H1 (cell line): Measurements from ENCODE around the gene SCN4A. TPM values are rescaled to one million over a fixed set of nuclear protein-coding genes. Genes with fewer than 3 reads are reported as not detected.

Experiments
- CTCF ChIA-PET: fragments of 300-600 bp; sonication (Branson Sonifier 250); formaldehyde crosslinking; loops from one replicate; lab custom pipeline; 2021; ENCODE audit not compliant: partially characterized antibody; lab: Charles Lee
- POLR2A ChIA-PET: fragments of 300-600 bp; sonication (Branson Sonifier 250); formaldehyde crosslinking; loops from one replicate; lab custom pipeline; 2021; ENCODE audit warnings: inconsistent platforms; ENCODE audit not compliant: partially characterized antibody; lab: Charles Lee
- DNase-seq, 2 experiments: peaks; one replicate each; pipeline versions ENCODE4 v3.0.0 to v3.0.0-alpha.2; 2010 to 2022; ENCODE audit warnings: low spot score in 2 of 2, low read depth in 1 of 2, mixed read lengths in 1 of 2
- FAIRE-seq: peaks from 2 replicates; lab custom pipeline; 2011; peaks lifted over from hg19 to GRCh38; lab: Jason Lieb, UNC
- H2AFZ ChIP-seq: 2 replicates; pipeline ENCODE4 v1.8.1; 2012; ENCODE audit warnings: low read length, inconsistent platforms
- H2AK5ac ChIP-seq: 2 replicates; pipeline ENCODE4 v1.6.1; 2013; ENCODE audit warnings: low read depth, low read length
- H2BK120ac ChIP-seq: replicated peaks from 2 replicates; pipeline ENCODE3; 2013; ENCODE audit warnings: low read depth, low read length, inconsistent platforms
- H2BK12ac ChIP-seq: 2 replicates; pipeline ENCODE4 v1.6.1; 2013; ENCODE audit warnings: low read depth, low read length
- H2BK15ac ChIP-seq: 2 replicates; pipeline ENCODE4 v1.6.1; 2013; ENCODE audit warnings: low read length
- H2BK20ac ChIP-seq: 2 replicates; pipeline ENCODE4 v1.6.1; 2013; ENCODE audit warnings: low read length
- H2BK5ac ChIP-seq: 2 replicates; pipeline ENCODE4 v1.6.1; 2013; ENCODE audit warnings: low read depth, low read length
- H3K14ac ChIP-seq: 2 replicates; pipeline ENCODE4 v1.6.1; 2013; ENCODE audit warnings: inconsistent platforms; ENCODE audit not compliant: insufficient read length
- H3K18ac ChIP-seq: 2 replicates; pipeline ENCODE4 v1.6.1; 2013; ENCODE audit warnings: low read length; ENCODE audit errors: extremely low read depth
- H3K23ac ChIP-seq: 2 replicates; pipeline ENCODE4 v1.6.1; 2013; ENCODE audit warnings: inconsistent platforms; ENCODE audit not compliant: insufficient read length
- H3K23me2 ChIP-seq: 2 replicates; pipeline ENCODE4 v1.6.1; 2013; ENCODE audit warnings: low read depth, low read length
- H3K27ac ChIP-seq: 2 replicates; pipeline ENCODE4 v1.6.1; 2011; ENCODE audit warnings: low read depth, low read length, inconsistent platforms
- H3K27me3 ChIP-seq, 4 experiments: replicated peaks in 1 of 4; 1 replicate in 1 of 4; 2 replicates in 3 of 4; pipeline versions ENCODE4 v1.6.1 to v1.8.1; 2011 to 2013; ENCODE audit warnings: low read length in 3 of 4, mild to moderate bottlenecking in 3 of 4, inconsistent platforms in 2 of 4, mixed read lengths in 2 of 4, moderate library complexity in 1 of 4; ENCODE audit not compliant: control insufficient read depth in 3 of 4, insufficient read depth in 3 of 4; ENCODE audit errors: extremely low read depth in 1 of 4
- H3K36me3 ChIP-seq, 4 experiments: 2 replicates each; pipeline versions ENCODE4 v1.6.1 to v1.8.1; 2011 to 2013; ENCODE audit warnings: mild to moderate bottlenecking in 4 of 4, low read length in 3 of 4, moderate library complexity in 2 of 4, control low read depth in 1 of 4, inconsistent platforms in 1 of 4; ENCODE audit not compliant: insufficient read depth in 4 of 4, control insufficient read depth in 2 of 4
- H3K4ac ChIP-seq: replicated peaks from 2 replicates; pipeline ENCODE3; 2013; ENCODE audit warnings: low read length, low read depth, mixed read lengths, inconsistent platforms; ENCODE audit not compliant: insufficient read length
- H3K4me1 ChIP-seq, 4 experiments: replicated peaks in 1 of 4; 1 replicate in 1 of 4; 2 replicates in 3 of 4; pipeline versions ENCODE4 v1.6.1 to v1.8.1; 2011 to 2013; ENCODE audit warnings: low read length in 3 of 4, inconsistent platforms in 2 of 4, mixed read lengths in 1 of 4; ENCODE audit not compliant: insufficient read depth in 4 of 4, control insufficient read depth in 3 of 4
- H3K4me2 ChIP-seq, 2 experiments: 2 replicates each; pipeline versions ENCODE4 v1.6.1 to v1.8.1; 2011 to 2013; ENCODE audit warnings: low read depth in 2 of 2, low read length in 2 of 2, control low read depth in 1 of 2, inconsistent platforms in 1 of 2, mild to moderate bottlenecking in 1 of 2; ENCODE audit not compliant: insufficient read depth in 1 of 2
- H3K4me3 ChIP-seq, 4 experiments: fragments of 200-600, 300-600 bp in 1 of 4; sonication (generic), shearing (Covaris generic), sonication (Bioruptor Twin) in 1 of 4; 2 replicates each; pipeline versions ENCODE4 v1.5.1 to v1.8.1; 2011 to 2016; ENCODE audit warnings: low read length in 4 of 4, low read depth in 3 of 4, control low read depth in 2 of 4, inconsistent platforms in 2 of 4, mild to moderate bottlenecking in 2 of 4, mixed read lengths in 1 of 4, moderate library complexity in 1 of 4; ENCODE audit not compliant: insufficient read depth in 2 of 4; ENCODE audit errors: extremely low read depth in 1 of 4
- H3K56ac ChIP-seq: replicated peaks from 2 replicates; pipeline ENCODE3; 2013; ENCODE audit warnings: low read depth, mild to moderate bottlenecking, mixed read lengths, low read length, inconsistent platforms; ENCODE audit not compliant: insufficient read length
- H3K79me1 ChIP-seq: 2 replicates; pipeline ENCODE4 v1.6.1; 2013; ENCODE audit warnings: low read depth, low read length, control low read depth
- H3K79me2 ChIP-seq, 2 experiments: 2 replicates each; pipeline versions ENCODE4 v1.6.1 to v1.8.1; 2012 to 2013; ENCODE audit warnings: low read length in 2 of 2, mild to moderate bottlenecking in 2 of 2, inconsistent platforms in 1 of 2; ENCODE audit not compliant: insufficient read depth in 2 of 2, control insufficient read depth in 1 of 2
- H3K9ac ChIP-seq, 4 experiments: replicated peaks in 1 of 4; 1 replicate in 1 of 4; 2 replicates in 3 of 4; pipeline versions ENCODE4 v1.6.1 to v1.8.1; 2011 to 2013; ENCODE audit warnings: low read depth in 3 of 4, low read length in 3 of 4, control low read depth in 2 of 4, mild to moderate bottlenecking in 2 of 4, moderate library complexity in 2 of 4, inconsistent platforms in 1 of 4; ENCODE audit errors: extremely low read depth in 1 of 4
- H3K9me3 ChIP-seq, 2 experiments: 2 replicates each; pipeline versions ENCODE4 v1.6.1 to v1.8.1; 2012 to 2013; ENCODE audit warnings: mild to moderate bottlenecking in 2 of 2, moderate library complexity in 2 of 2, control low read depth in 1 of 2, inconsistent platforms in 1 of 2, low read depth in 1 of 2, low read length in 1 of 2, mixed read lengths in 1 of 2; ENCODE audit not compliant: insufficient read depth in 2 of 2
- H4K20me1 ChIP-seq, 2 experiments: replicated peaks in 1 of 2; 2 replicates each; pipeline versions ENCODE3 to v1.8.1; 2011 to 2013; ENCODE audit warnings: inconsistent platforms in 2 of 2, low read length in 2 of 2, mild to moderate bottlenecking in 1 of 2; ENCODE audit not compliant: insufficient read depth in 2 of 2, control insufficient read depth in 1 of 2
- H4K5ac ChIP-seq: 2 replicates; pipeline ENCODE4 v1.6.1; 2013; ENCODE audit warnings: low read length, low read depth, mixed read lengths, inconsistent platforms; ENCODE audit not compliant: insufficient read length
- H4K8ac ChIP-seq: 2 replicates; pipeline ENCODE4 v1.8.0; 2013; ENCODE audit warnings: mild to moderate bottlenecking, moderate library complexity, low read length, inconsistent platforms; ENCODE audit not compliant: insufficient read depth; ENCODE audit errors: extremely low read depth
- H4K91ac ChIP-seq: replicated peaks from 2 replicates; pipeline ENCODE3; 2013; ENCODE audit warnings: low read length, mixed read lengths, inconsistent platforms; ENCODE audit not compliant: insufficient read length
- SIN3A ChIP-seq, 2 experiments: IDR thresholded peaks in 1 of 2; conservative IDR thresholded peaks in 1 of 2; 2 replicates each; pipeline ENCODE4 v1.6.1; 2011 to 2012; ENCODE audit warnings: low read length in 2 of 2, improper control_type of control experiment in 1 of 2, low read depth in 1 of 2, mild to moderate bottlenecking in 1 of 2
- WGBS, 2 experiments: shearing (Covaris generic) in 1 of 2; methylation state at CpG; one replicate each; pipeline versions ENCODE4 v1.1.6 to v1.1.7; 2013 to 2015; ENCODE audit warnings: low lambda C conversion rate in 2 of 2, mixed read lengths in 2 of 2, inconsistent platforms in 1 of 2, low coverage in 1 of 2, missing lambda C conversion rate in 1 of 2; ENCODE audit not compliant: insufficient replicate concordance in 2 of 2, insufficient coverage in 1 of 2, insufficient read length in 1 of 2; ENCODE audit errors: extremely low coverage in 1 of 2, missing lambda C conversion rate in 1 of 2; 5-methylcytosine and 5-hydroxymethylcytosine counted together
- polyA plus RNA-seq, 7 experiments: library from polyadenylated mRNA; depleted of rRNA in 3 of 7; stranded (reverse) in 5 of 7; unstranded in 2 of 7; fragments of >200 nt in 5 of 7; fragments of 200-250 nt in 2 of 7; gene quantifications; 1 replicate in 5 of 7; 2 replicates in 1 of 7; 4 replicates in 1 of 7; pipeline versions ENCODE4 v1.2.1 to v1.2.3, GENCODE V29; 2011 to 2013; ENCODE audit warnings: missing spikeins in 2 of 7, mixed read lengths in 2 of 7
- total RNA-seq: library from RNA; stranded (reverse); fragmentation: NEBNext Ultra II Directional; extraction: Animal tissue kit (Norgen Biotek cat#: 25700); gene quantifications from 2 replicates; pipeline ENCODE4 v1.2.1, GENCODE V29; 2021
- TF ChIP-seq, protein P1 (sequence below): IDR thresholded peaks from 2 replicates; pipeline ENCODE4 v1.6.1; 2011; ENCODE audit warnings: low read length, improper control_type of control experiment

Gene SCN4A
- total and polyA plus RNA-seq, 2 of the 8 experiments (the other 6 are each of a cell fraction or from before 2014, with no cell fraction given): 5.0 to 8.5 TPM

DNA sequence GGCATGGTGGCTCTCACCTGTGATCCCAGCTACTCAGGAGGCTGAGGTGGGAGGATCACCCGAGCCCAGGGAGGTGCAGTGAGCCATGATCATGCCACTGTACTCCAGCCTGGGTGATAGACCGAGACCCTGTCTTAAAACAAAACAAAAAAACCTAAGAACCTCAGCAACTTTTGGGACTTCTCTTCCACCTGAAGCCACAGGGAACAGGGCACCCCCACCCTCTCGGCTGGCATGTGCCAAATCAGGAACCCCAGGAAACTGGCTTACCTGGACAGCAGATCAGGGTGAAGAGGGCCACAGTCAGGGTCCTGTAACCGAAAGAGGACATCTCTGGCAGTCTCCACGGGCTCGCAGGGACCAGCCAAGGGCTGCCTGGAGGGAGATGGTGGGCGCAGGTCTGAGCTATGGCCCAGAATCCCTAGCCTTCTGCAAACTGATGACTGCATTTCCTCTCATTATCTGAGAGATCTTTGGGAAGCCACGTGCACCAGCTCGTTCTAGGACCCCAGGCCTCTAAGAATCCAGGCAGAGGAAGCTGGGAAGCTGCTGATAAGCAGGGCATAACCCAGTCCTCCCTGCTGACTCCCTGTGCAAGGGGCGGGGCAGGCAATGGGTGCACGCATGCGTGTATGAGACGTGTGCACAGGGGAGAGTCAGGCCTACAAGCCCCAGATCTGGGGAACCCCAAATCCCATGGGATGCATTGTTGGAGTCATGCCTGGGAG is 33.8 kb upstream of the SCN4A start:
- Histone ChIP-seq H3K9ac (no peak overlapping the region), H2BK12ac (no peak overlapping the region), H2AFZ (no peak overlapping the region), H3K18ac (no peak overlapping the region), H3K27ac (no peak overlapping the region), H3K4me1 (peaks cover 0 to 12% (median 5%) of the 10 kb centered on the region in 4 experiments; a peak in 4 of 7 replicates), H4K5ac (no peak overlapping the region), H3K79me2 (no peaks in the 10 kb centered on the region), H2AK5ac (no peak overlapping the region), H2BK120ac (no peak overlapping the region), H2BK15ac (no peak overlapping the region), H3K23ac (no peak overlapping the region), H3K23me2 (no peaks in the 10 kb centered on the region), H3K27me3 (no peaks in the 10 kb centered on the region), H4K8ac (no peak overlapping the region), H2BK5ac (no peak overlapping the region), H3K4ac (no peak overlapping the region), H3K4me2 (no peak overlapping the region), H2BK20ac (no peak overlapping the region), H3K4me3 (no peak overlapping the region), H3K56ac (no peak overlapping the region), H4K20me1 (no peaks in the 10 kb centered on the region), H3K14ac (no peak overlapping the region), H3K36me3 (no peaks in the 10 kb centered on the region), H3K9me3 (no peaks in the 10 kb centered on the region), H3K79me1 (no peaks in the 10 kb centered on the region), H4K91ac (no peak overlapping the region)
- CTCF ChIA-PET: interaction anchor here (0.5 to 4.0 kb wide), 15 partner anchors 9 to 124 kb away, joined by 3 to 26 read pairs (median 4); partner anchors contain the start of genes CSHL1, GH1 and PRR29
- POLR2A ChIA-PET: interaction anchor here (0.6 to 1.4 kb wide), 3 partner anchors 8 to 760 kb away, joined by 3 read pairs; partner anchors contain the start of gene PRR29
- FAIRE-seq (no peak), DNase-seq (peak in 1 of 2 experiments; percentile 39)
- TF ChIP-seq, protein P1, sequence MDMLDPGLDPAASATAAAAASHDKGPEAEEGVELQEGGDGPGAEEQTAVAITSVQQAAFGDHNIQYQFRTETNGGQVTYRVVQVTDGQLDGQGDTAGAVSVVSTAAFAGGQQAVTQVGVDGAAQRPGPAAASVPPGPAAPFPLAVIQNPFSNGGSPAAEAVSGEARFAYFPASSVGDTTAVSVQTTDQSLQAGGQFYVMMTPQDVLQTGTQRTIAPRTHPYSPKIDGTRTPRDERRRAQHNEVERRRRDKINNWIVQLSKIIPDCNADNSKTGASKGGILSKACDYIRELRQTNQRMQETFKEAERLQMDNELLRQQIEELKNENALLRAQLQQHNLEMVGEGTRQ: no peak
- TF ChIP-seq SIN3A (conservative IDR thresholded peaks at IDR 0.05 in 1 of 2, IDR thresholded peaks at IDR 0.05 in 1 of 2; ENCODE audit: low read depth in 1 of 2, low read length in 2 of 2): no peak
- 93% methylated on average over 13 of the region's 13 CpGs; no CpG with 5 or more reads in 1 of the 2 experiments for WGBS, 2 experiments
